GM19455 (cell line): Measurements from ENCODE around the gene XRN1.
"Not testable (repeated sequence)": the region's sequence is repeated elsewhere in the genome, so short reads cannot be mapped to it uniquely, and the experiment has no call there.

Experiments used
- ATAC-seq: cut with Tn5 transposase; IDR thresholded peaks from one replicate; pipeline ENCODE4 v1.9.1; 2021; ENCODE audit not compliant: unreplicated experiment

XRN1 gene

GRCh38 chr3:142353571-142353970 is 94.3 kb downstream of the XRN1 start:
- ATAC-seq, result no peak

- not testable (repeated sequence) for ATAC-seq
Observed at GRCh38 chr3:142352698-142353097, 95.1 kb downstream of the XRN1 start.

- no peak for ATAC-seq
Observed at GRCh38 chr3:142348460-142348859, 99.4 kb downstream of the XRN1 start.

GRCh38 chr3:142337994-142338393 is 109.8 kb downstream of the XRN1 start:
- no peak for ATAC-seq

GRCh38 chr3:142332390-142332789 is 115.4 kb downstream of the XRN1 start:
- no peak for ATAC-seq

- not testable (repeated sequence) for ATAC-seq
Observed at GRCh38 chr3:142324275-142324953, 123.4 kb downstream of the XRN1 start.

GRCh38 chr3:142319912-142320311 is 127.9 kb downstream of the XRN1 start:
- ATAC-seq, result no peak

- no peak for ATAC-seq
Observed at GRCh38 chr3:142319094-142319493, 128.7 kb downstream of the XRN1 start.

- no peak for ATAC-seq
Observed at GRCh38 chr3:142318331-142318730, 129.5 kb downstream of the XRN1 start.

GRCh38 chr3:142315978-142316388 is 131.9 kb downstream of the XRN1 start:
- ATAC-seq, result not testable (repeated sequence)

GRCh38 chr3:142315083-142315482 is 132.8 kb downstream of the XRN1 start:
- ATAC-seq, result no peak

- ATAC-seq, result no peak
Observed at GRCh38 chr3:142310439-142310838, 137.4 kb downstream of the XRN1 start.

GRCh38 chr3:142302847-142303246 is 145.0 kb downstream of the XRN1 start:
- ATAC-seq, result not testable (repeated sequence)

GRCh38 chr3:142298626-142299025 is 149.2 kb downstream of the XRN1 start:
- ATAC-seq, result no peak

- ATAC-seq, result no peak
Observed at GRCh38 chr3:142296507-142296906, 151.3 kb downstream of the XRN1 start.

GRCh38 chr3:142287866-142288638 is 159.8 kb downstream of the XRN1 start:
- no peak for ATAC-seq

GRCh38 chr3:142285083-142285517 is 162.7 kb downstream of the XRN1 start:
- ATAC-seq, result no peak

GRCh38 chr3:142282503-142282902 is 165.3 kb downstream of the XRN1 start:
- ATAC-seq, result no peak

- no peak for ATAC-seq
Observed at GRCh38 chr3:142281474-142281873, 166.4 kb downstream of the XRN1 start.

GRCh38 chr3:142279965-142280590 is 167.8 kb downstream of the XRN1 start:
- no peak for ATAC-seq

- no peak for ATAC-seq
Observed at GRCh38 chr3:142278451-142278850, 169.4 kb downstream of the XRN1 start.

- ATAC-seq, result no peak
Observed at GRCh38 chr3:142276781-142277180, 171.1 kb downstream of the XRN1 start.
